Natural killer cell (primary cell): Measurements from ENCODE around the gene GALNTL6. TPM values are rescaled to one million over a fixed set of nuclear protein-coding genes. Genes with fewer than 3 reads are reported as not detected.

ENCODE experiments used
- ATAC-seq, 3 donors: fragments of 150-1000 bp in 2 of 3; fragments of 200-7000 bp in 1 of 3; cut with Tn5 transposase; 1 replicate in 1 of 3; 2 replicates in 2 of 3; pipeline ENCODE4 v1.10.0; 2021; ENCODE audit warnings: mild to moderate bottlenecking in 2 of 3, moderate library complexity in 2 of 3
- DNase-seq, 2 donors: peaks; one replicate each; pipeline versions ENCODE4 v3.0.0 to v3.0.0-alpha.2; 2013 to 2021; ENCODE audit warnings: mixed read lengths in 1 of 2
- H3K27ac ChIP-seq: one replicate; pipeline ENCODE4 v1.5.1; 2013; ENCODE audit warnings: mild to moderate bottlenecking, low read length
- H3K27me3 ChIP-seq: one replicate; pipeline ENCODE4 v1.6.1; 2013; ENCODE audit warnings: low read length; ENCODE audit not compliant: control insufficient read depth, insufficient read depth
- H3K36me3 ChIP-seq: one replicate; pipeline ENCODE4 v1.6.1; 2013; ENCODE audit warnings: low read length; ENCODE audit not compliant: control insufficient read depth, insufficient read depth
- H3K4me1 ChIP-seq: one replicate; pipeline ENCODE4 v1.6.1; 2013; ENCODE audit warnings: low read length; ENCODE audit not compliant: control insufficient read depth, insufficient read depth
- H3K4me3 ChIP-seq: one replicate; pipeline ENCODE4 v1.5.1; 2013; ENCODE audit warnings: low read length
- H3K9me3 ChIP-seq: one replicate; pipeline ENCODE4 v1.6.1; 2013; ENCODE audit warnings: low read length; ENCODE audit not compliant: control insufficient read depth, insufficient read depth
- H3K27ac Mint-ChIP-seq, 2 donors: one replicate each; pipeline ENCODE4 v1.8.0; 2022; ENCODE audit warnings: mild to moderate bottlenecking in 2 of 2, mixed read lengths in 2 of 2, moderate library complexity in 1 of 2
- H3K27me3 Mint-ChIP-seq, 2 donors: one replicate each; pipeline ENCODE4 v1.8.0; 2022; ENCODE audit warnings: low read depth in 2 of 2, mixed read lengths in 2 of 2
- H3K36me3 Mint-ChIP-seq: one replicate; pipeline ENCODE4 v1.8.0; 2022; ENCODE audit warnings: mixed read lengths
- H3K4me1 Mint-ChIP-seq, 2 donors: one replicate each; pipeline ENCODE4 v1.8.0; 2022; ENCODE audit warnings: mixed read lengths in 2 of 2
- H3K4me3 Mint-ChIP-seq: one replicate; pipeline ENCODE4 v1.8.0; 2022; ENCODE audit warnings: mild to moderate bottlenecking, moderate library complexity, mixed read lengths
- H3K9me3 Mint-ChIP-seq, 2 donors: one replicate each; pipeline ENCODE4 v1.8.0; 2022; ENCODE audit warnings: mixed read lengths in 2 of 2
- CTCF ChIP-seq: fragments of 200-600 bp; IDR thresholded peaks from one replicate; pipeline ENCODE4 v1.8.0; 2022; ENCODE audit warnings: antibody characterized with exemption
- WGBS: methylation state at CpG from one replicate; pipeline ENCODE4 v1.1.7; 2013; ENCODE audit warnings: missing lambda C conversion rate; ENCODE audit not compliant: insufficient coverage; 5-methylcytosine and 5-hydroxymethylcytosine counted together
- intact Hi-C: fragments of 100-400 bp; cut with micrococcal nuclease; formaldehyde crosslinking; loops from one replicate; pipeline ENCODE4 v1.14.2; 2022
- total RNA-seq, 4 donors: library from RNA; stranded (reverse); fragments of 120-200 nt in 1 of 4; gene quantifications; one replicate each; pipeline versions ENCODE4 v1.2.3 to v1.2.4, GENCODE V29; 2013 to 2022

The GALNTL6 gene
- total RNA-seq, 3 donors from 2014 or later (not counting 1 experiment from before 2014, with no cell fraction given), result not detected

DNA sequence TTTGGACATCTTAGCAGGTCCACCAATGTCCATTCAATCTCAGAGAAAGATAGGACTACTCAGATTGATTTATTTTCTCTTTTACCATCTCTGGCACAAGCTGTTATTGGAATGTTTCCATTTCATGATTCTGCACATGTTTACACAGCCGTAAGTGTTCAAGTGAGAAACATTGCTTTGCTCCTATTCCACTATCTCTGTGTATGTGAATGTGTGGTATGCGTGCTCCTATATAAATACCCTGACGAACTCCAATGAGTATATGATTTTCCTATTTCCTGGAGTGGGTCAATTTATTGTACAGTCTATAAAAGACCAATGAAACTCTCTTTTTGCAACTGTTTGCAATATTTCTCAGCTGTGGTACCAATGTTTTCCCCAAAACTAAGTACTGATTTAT lies 1134.4 kb downstream of the GALNTL6 start:
- Mint-ChIP-seq H3K4me3 (no peak overlapping the region), H3K9me3 (no peaks in the 10 kb centered on the region), H3K27ac (no peak overlapping the region), H3K36me3 (no peaks in the 10 kb centered on the region), H3K4me1 (no peaks in the 10 kb centered on the region), H3K27me3 (no peaks in the 10 kb centered on the region)
- WGBS, result no CpG with 5 or more reads among the region's 3 CpGs
- no peaks in the 10 kb centered on the region for H3K4me1 ChIP-seq
- ATAC-seq, result no peak
- no peak overlapping the region for H3K27ac ChIP-seq
- no peaks in the 10 kb centered on the region for H3K9me3 ChIP-seq
- TF ChIP-seq CTCF, result no peak
- no peak for DNase-seq
- H3K27me3 ChIP-seq, result no peaks in the 10 kb centered on the region
- no peak overlapping the region for H3K4me3 ChIP-seq
- intact Hi-C loops, result no loop called here
- H3K36me3 ChIP-seq, result no peaks in the 10 kb centered on the region

GRCh38 chr4:172950990-172951389 lies 1137.8 kb downstream of the GALNTL6 start:
- DNase-seq (no peak), ATAC-seq (no peak)
- Histone ChIP-seq H3K4me3 (no peak overlapping the region), H3K27me3 (no peaks in the 10 kb centered on the region), H3K36me3 (no peaks in the 10 kb centered on the region), H3K27ac (no peak overlapping the region), H3K9me3 (no peaks in the 10 kb centered on the region), H3K4me1 (no peaks in the 10 kb centered on the region)
- no peaks in the 10 kb centered on the region for H3K27me3 Mint-ChIP-seq
- H3K4me1 Mint-ChIP-seq, result no peaks in the 10 kb centered on the region
- H3K4me3 Mint-ChIP-seq, result no peak overlapping the region
- intact Hi-C loops, result no loop called here
- TF ChIP-seq CTCF, result no peak
- peaks cover 0 to 2% of the 10 kb centered on the region in 2 donors for H3K9me3 Mint-ChIP-seq
- no peaks in the 10 kb centered on the region for H3K36me3 Mint-ChIP-seq
- 90% methylated on average over 2 of the region's 2 CpGs for WGBS
- H3K27ac Mint-ChIP-seq, result no peak overlapping the region

DNA sequence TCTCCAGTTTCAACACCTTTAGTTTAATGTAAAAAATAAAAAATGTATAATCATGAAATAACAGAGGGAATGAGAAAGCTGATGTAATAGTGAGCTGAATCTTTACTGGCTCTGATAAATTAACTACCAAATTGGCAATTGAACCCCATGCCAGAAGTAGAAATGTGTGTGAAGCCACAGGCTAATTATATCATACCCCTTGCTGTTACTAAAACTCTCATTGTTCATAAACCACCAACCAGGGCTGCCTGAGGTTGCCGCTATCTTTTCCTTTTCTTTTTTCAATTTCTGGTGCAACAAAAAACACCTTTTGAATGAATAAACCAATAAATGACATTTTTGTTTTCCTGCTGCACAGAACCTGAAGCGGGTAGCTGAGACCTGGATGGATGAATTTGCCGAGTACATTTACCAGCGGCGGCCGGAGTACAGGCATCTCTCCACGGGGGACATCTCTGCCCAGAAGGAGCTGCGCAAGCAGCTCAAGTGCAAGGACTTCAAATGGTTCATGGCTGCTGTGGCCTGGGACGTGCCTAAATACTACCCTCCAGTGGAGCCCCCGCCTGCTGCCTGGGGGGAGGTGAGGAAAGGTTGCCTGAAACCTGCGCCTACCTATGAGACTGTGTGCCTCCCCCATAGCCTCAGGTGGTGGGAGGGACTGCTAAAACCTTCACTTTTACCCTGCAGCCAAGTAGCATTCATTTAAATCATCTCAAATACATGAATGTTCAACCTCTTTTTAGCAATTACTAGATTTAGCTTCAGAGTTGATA lies 1138.7 kb downstream of the GALNTL6 start:
- H3K4me1 Mint-ChIP-seq, result no peaks in the 10 kb centered on the region
- Histone ChIP-seq H3K4me1 (no peaks in the 10 kb centered on the region), H3K27me3 (no peaks in the 10 kb centered on the region), H3K4me3 (no peak overlapping the region), H3K27ac (no peak overlapping the region), H3K9me3 (no peaks in the 10 kb centered on the region), H3K36me3 (no peaks in the 10 kb centered on the region)
- 88% methylated on average over 11 of the region's 11 CpGs for WGBS
- no peak overlapping the region for H3K27ac Mint-ChIP-seq
- H3K27me3 Mint-ChIP-seq, result no peaks in the 10 kb centered on the region
- peaks cover 0 to 2% of the 10 kb centered on the region in 2 donors for H3K9me3 Mint-ChIP-seq
- intact Hi-C loops, result no loop called here
- no peak overlapping the region for H3K4me3 Mint-ChIP-seq
- no peak for TF ChIP-seq CTCF
- DNase-seq, result no peak
- no peak for ATAC-seq
- H3K36me3 Mint-ChIP-seq, result no peaks in the 10 kb centered on the region
